ENCODE measurements around the gene EHBP1.

EHBP1 gene

DNA sequence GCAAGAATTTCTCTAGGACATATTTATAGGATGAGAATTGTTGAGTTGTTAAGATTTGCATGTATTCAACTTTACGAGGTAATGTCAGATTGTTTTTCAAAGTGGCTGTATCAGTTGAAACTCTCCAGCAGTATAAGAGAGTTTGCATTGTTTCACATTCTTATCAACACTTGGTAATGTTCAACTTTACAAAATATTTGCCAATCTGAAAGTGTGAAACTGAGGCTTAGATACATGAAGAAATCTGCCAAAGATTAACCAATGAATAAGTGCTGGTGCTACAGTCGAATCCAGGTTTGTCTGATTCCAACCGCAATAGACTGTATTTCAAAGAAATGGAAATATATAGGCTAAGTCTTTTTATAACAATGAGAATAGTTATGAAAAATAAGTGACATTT is 117.0 kb downstream of the EHBP1 start:
- no peaks in the 10 kb centered on the region for H3K79me2 ChIP-seq (ENCODE audit: control insufficient read depth, low read length)
- H3K4me2 ChIP-seq (ENCODE audit: low read length): no peak overlapping the region
- H3K27me3 ChIP-seq (ENCODE audit: control insufficient read depth, low read length): no peaks in the 10 kb centered on the region
- H3K4me3 ChIP-seq (ENCODE audit: low read length): no peak overlapping the region
- TF ChIP-seq, protein P1, sequence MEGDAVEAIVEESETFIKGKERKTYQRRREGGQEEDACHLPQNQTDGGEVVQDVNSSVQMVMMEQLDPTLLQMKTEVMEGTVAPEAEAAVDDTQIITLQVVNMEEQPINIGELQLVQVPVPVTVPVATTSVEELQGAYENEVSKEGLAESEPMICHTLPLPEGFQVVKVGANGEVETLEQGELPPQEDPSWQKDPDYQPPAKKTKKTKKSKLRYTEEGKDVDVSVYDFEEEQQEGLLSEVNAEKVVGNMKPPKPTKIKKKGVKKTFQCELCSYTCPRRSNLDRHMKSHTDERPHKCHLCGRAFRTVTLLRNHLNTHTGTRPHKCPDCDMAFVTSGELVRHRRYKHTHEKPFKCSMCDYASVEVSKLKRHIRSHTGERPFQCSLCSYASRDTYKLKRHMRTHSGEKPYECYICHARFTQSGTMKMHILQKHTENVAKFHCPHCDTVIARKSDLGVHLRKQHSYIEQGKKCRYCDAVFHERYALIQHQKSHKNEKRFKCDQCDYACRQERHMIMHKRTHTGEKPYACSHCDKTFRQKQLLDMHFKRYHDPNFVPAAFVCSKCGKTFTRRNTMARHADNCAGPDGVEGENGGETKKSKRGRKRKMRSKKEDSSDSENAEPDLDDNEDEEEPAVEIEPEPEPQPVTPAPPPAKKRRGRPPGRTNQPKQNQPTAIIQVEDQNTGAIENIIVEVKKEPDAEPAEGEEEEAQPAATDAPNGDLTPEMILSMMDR (IDR thresholded peaks at IDR 0.05; ENCODE audit: low read depth, low read length, poor library complexity, severe bottlenecking): no peak
- no peak overlapping the region for H3K27ac ChIP-seq (ENCODE audit: low read depth, low read length)
- H3F3A ChIP-seq (ENCODE audit: control insufficient read depth, insufficient read depth): no peaks in the 10 kb centered on the region
- no peaks in the 10 kb centered on the region for H3K9me2 ChIP-seq (replicated peaks; ENCODE audit: control insufficient read depth, low read length)
- peaks cover 3% of the 10 kb centered on the region; the same call in 1 of the 2 replicates for H3K4me1 ChIP-seq (ENCODE audit: control insufficient read depth, low read length)
- no peaks in the 10 kb centered on the region for H4K20me1 ChIP-seq (ENCODE audit: control insufficient read depth, insufficient read depth, low read depth, low read length)
- peaks cover 12% of the 10 kb centered on the region for H3K36me3 ChIP-seq (ENCODE audit: control insufficient read depth, low read length)
- H3K9me3 ChIP-seq (ENCODE audit: control insufficient read depth, insufficient read depth, low read length): no peaks in the 10 kb centered on the region

DNA sequence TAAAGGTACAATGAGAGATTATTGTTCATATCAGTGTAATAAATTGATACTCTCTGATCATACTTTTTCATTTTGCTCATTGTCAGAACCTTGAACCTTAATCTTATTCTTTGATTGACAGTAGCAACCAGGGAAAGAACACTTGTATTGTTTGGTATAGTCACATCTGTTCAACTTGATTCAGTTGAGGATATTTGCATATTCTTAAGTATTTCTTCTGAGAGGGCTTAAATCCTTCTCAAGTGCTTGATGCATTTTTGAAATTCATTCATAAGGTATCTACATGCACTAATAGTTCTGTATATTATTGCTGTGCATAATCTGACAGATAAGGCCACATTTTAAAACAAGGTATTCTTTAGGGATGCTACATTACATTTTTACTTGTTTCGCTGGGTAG is 118.9 kb downstream of the EHBP1 start:
- TF ChIP-seq EZH2phosphoT487 (IDR thresholded peaks at IDR 0.05; ENCODE audit: borderline replicate concordance, low read length): no peak
- TF ChIP-seq, protein P1 (IDR thresholded peaks at IDR 0.05; ENCODE audit: low read depth, low read length, poor library complexity, severe bottlenecking): no peak
- Histone ChIP-seq H3F3A (ENCODE audit: control insufficient read depth, insufficient read depth) (no peaks in the 10 kb centered on the region), H3K4me1 (ENCODE audit: control insufficient read depth, low read length) (peaks cover 3% of the 10 kb centered on the region; the same call in 1 of the 2 replicates), H3K4me2 (ENCODE audit: low read length) (no peak overlapping the region), H3K9me3 (ENCODE audit: control insufficient read depth, insufficient read depth, low read length) (no peaks in the 10 kb centered on the region), H3K27me3 (ENCODE audit: control insufficient read depth, low read length) (no peaks in the 10 kb centered on the region), H3K9me2 (replicated peaks; ENCODE audit: control insufficient read depth, low read length) (no peaks in the 10 kb centered on the region), H3K36me3 (ENCODE audit: control insufficient read depth, low read length) (peaks cover 12% of the 10 kb centered on the region), H3K4me3 (ENCODE audit: low read length) (no peak overlapping the region), H4K20me1 (ENCODE audit: control insufficient read depth, insufficient read depth, low read depth, low read length) (no peaks in the 10 kb centered on the region), H3K79me2 (ENCODE audit: control insufficient read depth, low read length) (no peaks in the 10 kb centered on the region), H3K27ac (ENCODE audit: low read depth, low read length) (no peak overlapping the region)

DNA sequence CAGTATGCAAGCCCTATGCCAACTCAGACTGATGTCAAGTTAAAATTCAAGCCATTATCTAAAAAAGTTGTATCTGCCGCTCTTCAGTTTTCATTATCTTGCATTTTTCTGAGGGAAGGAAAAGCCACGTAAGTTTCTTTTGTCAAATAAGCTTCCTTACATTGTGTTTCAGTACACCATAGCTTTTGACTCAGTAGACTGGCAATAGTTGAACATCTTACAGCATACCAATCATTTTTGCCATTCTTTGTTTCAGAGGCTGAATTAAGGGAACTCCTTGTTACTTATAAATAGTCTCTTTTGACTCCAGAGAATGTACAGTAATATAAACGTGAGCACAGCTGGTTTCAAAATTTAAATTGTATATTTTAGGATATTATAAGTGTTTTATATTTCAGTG is 120.6 kb downstream of the EHBP1 start:
- Histone ChIP-seq H3K4me3 (ENCODE audit: low read length) (no peak overlapping the region), H3K9me2 (replicated peaks; ENCODE audit: control insufficient read depth, low read length) (no peaks in the 10 kb centered on the region), H3K27me3 (ENCODE audit: control insufficient read depth, low read length) (no peaks in the 10 kb centered on the region), H3K4me1 (ENCODE audit: control insufficient read depth, low read length) (peaks cover 3% of the 10 kb centered on the region; the same call in 1 of the 2 replicates), H3K9me3 (ENCODE audit: control insufficient read depth, insufficient read depth, low read length) (no peaks in the 10 kb centered on the region), H3K79me2 (ENCODE audit: control insufficient read depth, low read length) (no peaks in the 10 kb centered on the region), H3K27ac (ENCODE audit: low read depth, low read length) (no peak overlapping the region), H4K20me1 (ENCODE audit: control insufficient read depth, insufficient read depth, low read depth, low read length) (no peaks in the 10 kb centered on the region), H3K4me2 (ENCODE audit: low read length) (no peak overlapping the region), H3K36me3 (ENCODE audit: control insufficient read depth, low read length) (peaks cover 12% of the 10 kb centered on the region), H3F3A (ENCODE audit: control insufficient read depth, insufficient read depth) (no peaks in the 10 kb centered on the region)
- TF ChIP-seq, protein P1 (IDR thresholded peaks at IDR 0.05; ENCODE audit: low read depth, low read length, poor library complexity, severe bottlenecking): no peak
- no peak for TF ChIP-seq EZH2phosphoT487 (IDR thresholded peaks at IDR 0.05; ENCODE audit: borderline replicate concordance, low read length)
